Mesenchymal stem cell (in vitro differentiated cells and primary cell): ENCODE measurements around the gene VAV2.

Experiments
- DNase-seq: peaks from one replicate; pipeline ENCODE4 v3.0.0-alpha.2; 2013
- H2AFZ ChIP-seq: one replicate; pipeline ENCODE4 v1.6.1; 2013; ENCODE audit warnings: low read depth, mild to moderate bottlenecking, control low read depth, inconsistent platforms, low read length, moderate library complexity
- H2AK5ac ChIP-seq: 2 replicates; pipeline ENCODE4 v1.6.1; 2013; ENCODE audit warnings: low read length, moderate library complexity, mild to moderate bottlenecking, inconsistent platforms; ENCODE audit not compliant: severe bottlenecking
- H2BK120ac ChIP-seq: one replicate; pipeline ENCODE4 v1.6.1; 2013; ENCODE audit warnings: low read depth, mild to moderate bottlenecking, inconsistent platforms, low read length, moderate library complexity
- H2BK12ac ChIP-seq, 2 experiments: one replicate each; pipeline ENCODE4 v1.6.1; 2013; ENCODE audit warnings: inconsistent platforms in 2 of 2, low read length in 2 of 2, mild to moderate bottlenecking in 2 of 2, moderate library complexity in 2 of 2, control low read depth in 1 of 2
- H2BK15ac ChIP-seq: one replicate; pipeline ENCODE4 v1.6.1; 2013; ENCODE audit warnings: mild to moderate bottlenecking, low read depth, inconsistent platforms; ENCODE audit not compliant: poor library complexity, severe bottlenecking
- H2BK5ac ChIP-seq: 2 replicates; pipeline ENCODE4 v1.6.1; 2013; ENCODE audit warnings: low read depth, mild to moderate bottlenecking, low read length, control low read depth, inconsistent platforms; ENCODE audit not compliant: poor library complexity, severe bottlenecking
- H3K14ac ChIP-seq, 2 experiments: one replicate each; pipeline ENCODE4 v1.6.1; 2013; ENCODE audit warnings: inconsistent platforms in 2 of 2, low read length in 2 of 2, control low read depth in 1 of 2, mild to moderate bottlenecking in 1 of 2, moderate library complexity in 1 of 2
- H3K18ac ChIP-seq, 2 experiments: one replicate each; pipeline ENCODE4 v1.6.1; 2013; ENCODE audit warnings: inconsistent platforms in 2 of 2, low read length in 2 of 2, control low read depth in 1 of 2, low read depth in 1 of 2, mild to moderate bottlenecking in 1 of 2
- H3K23ac ChIP-seq, 2 experiments: one replicate each; pipeline ENCODE4 v1.6.1; 2013; ENCODE audit warnings: inconsistent platforms in 2 of 2, low read length in 2 of 2, mild to moderate bottlenecking in 2 of 2, moderate library complexity in 2 of 2, control low read depth in 1 of 2
- H3K27ac ChIP-seq: 2 replicates; pipeline ENCODE4 v1.5.1; 2013; ENCODE audit warnings: mild to moderate bottlenecking, moderate library complexity, low read length, control low read depth, inconsistent platforms; ENCODE audit not compliant: poor library complexity, severe bottlenecking
- H3K27me3 ChIP-seq, 2 experiments: 2 replicates each; pipeline versions ENCODE4 v1.6.1 to v1.7.0; 2013; ENCODE audit warnings: low read length in 2 of 2, mild to moderate bottlenecking in 2 of 2, moderate library complexity in 2 of 2, control low read depth in 1 of 2, inconsistent platforms in 1 of 2; ENCODE audit not compliant: control insufficient read depth in 1 of 2, insufficient read depth in 1 of 2
- H3K36me3 ChIP-seq, 2 experiments: 2 replicates each; pipeline versions ENCODE4 v1.6.1 to v1.7.0; 2013; ENCODE audit warnings: low read length in 2 of 2, control low read depth in 1 of 2, inconsistent platforms in 1 of 2, low read depth in 1 of 2, mild to moderate bottlenecking in 1 of 2; ENCODE audit not compliant: insufficient read depth in 2 of 2, control insufficient read depth in 1 of 2
- H3K4ac ChIP-seq, 2 experiments: one replicate each; pipeline ENCODE4 v1.6.1; 2013; ENCODE audit warnings: inconsistent platforms in 2 of 2, low read length in 2 of 2, mild to moderate bottlenecking in 2 of 2, moderate library complexity in 2 of 2, control low read depth in 1 of 2, low read depth in 1 of 2
- H3K4me1 ChIP-seq: 2 replicates; pipeline ENCODE4 v1.6.1; 2013; ENCODE audit warnings: low read depth, low read length, control low read depth; ENCODE audit not compliant: control insufficient read depth, insufficient read depth
- H3K4me2 ChIP-seq: 2 replicates; pipeline ENCODE4 v1.6.1; 2013; ENCODE audit warnings: low read length, mild to moderate bottlenecking, inconsistent platforms; ENCODE audit not compliant: poor library complexity, severe bottlenecking
- H3K4me3 ChIP-seq, 2 experiments: 2 replicates each; pipeline versions ENCODE4 v1.5.1 to v1.7.0; 2013; ENCODE audit warnings: low read length in 2 of 2, mild to moderate bottlenecking in 2 of 2, control low read depth in 1 of 2, low read depth in 1 of 2; ENCODE audit not compliant: insufficient read depth in 1 of 2
- H3K79me1 ChIP-seq: replicated peaks from 2 replicates; pipeline ENCODE4 v1.6.1; 2013; ENCODE audit warnings: mild to moderate bottlenecking, control low read depth, low read length, inconsistent platforms; ENCODE audit not compliant: poor library complexity, severe bottlenecking
- H3K9ac ChIP-seq: 2 replicates; pipeline ENCODE4 v1.7.0; 2013; ENCODE audit warnings: mild to moderate bottlenecking, low read length, moderate library complexity
- H3K9me3 ChIP-seq: 2 replicates; pipeline ENCODE4 v1.7.0; 2013; ENCODE audit warnings: mild to moderate bottlenecking, low read length; ENCODE audit not compliant: control insufficient read depth
- H4K8ac ChIP-seq: one replicate; pipeline ENCODE4 v1.6.1; 2013; ENCODE audit warnings: inconsistent platforms, mild to moderate bottlenecking, low read length, moderate library complexity
- H4K91ac ChIP-seq: one replicate; pipeline ENCODE4 v1.6.1; 2013; ENCODE audit warnings: mild to moderate bottlenecking, low read length, inconsistent platforms
- WGBS: methylation state at CpG from one replicate; pipeline ENCODE4 v1.1.7; 2013; ENCODE audit warnings: mixed read lengths; 5-methylcytosine and 5-hydroxymethylcytosine counted together

The VAV2 gene

DNA sequence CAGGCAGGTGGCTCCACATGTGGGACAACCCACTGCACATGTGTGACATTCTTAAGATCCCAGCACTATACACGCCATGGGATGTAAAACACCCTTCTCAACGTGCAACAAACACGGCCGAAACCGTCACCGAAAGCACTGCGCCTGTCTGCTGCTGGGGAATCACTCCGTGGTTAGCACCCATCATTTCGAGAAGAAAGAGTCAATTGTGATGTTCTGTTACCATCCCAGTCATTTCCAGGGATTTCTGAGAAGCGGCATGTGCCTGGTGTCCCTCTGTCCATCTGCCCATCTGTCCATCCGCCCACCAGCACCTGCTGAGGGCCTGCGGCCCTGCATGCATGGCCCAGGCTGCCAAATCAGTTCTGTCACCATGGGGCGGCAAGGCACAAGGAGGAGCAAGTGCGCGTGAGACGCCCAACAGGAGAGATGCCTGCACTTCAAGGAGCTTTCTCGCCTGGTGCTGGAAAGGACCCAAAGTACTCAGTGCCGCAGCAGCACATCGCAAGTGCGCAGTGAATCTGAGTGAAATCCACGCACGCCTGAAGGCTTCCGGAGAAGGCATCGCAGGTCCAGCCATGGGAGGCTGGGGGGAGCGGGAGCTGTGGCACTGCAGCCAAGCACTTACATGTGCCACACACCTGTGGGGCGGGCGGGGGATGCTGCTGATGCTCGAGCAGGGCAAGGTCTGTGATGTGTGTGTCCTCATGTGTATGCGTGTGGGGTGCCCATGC, 38.0 kb downstream of the VAV2 start:
- H3K27ac ChIP-seq, result no peak overlapping the region
- 95% methylated on average over 29 of the region's 29 CpGs for WGBS
- no peak overlapping the region for H2BK12ac ChIP-seq
- no peak overlapping the region for H3K9ac ChIP-seq
- DNase-seq, result no peak
- peaks cover 55% of the 10 kb centered on the region for H3K4me1 ChIP-seq
- H3K4me2 ChIP-seq, result no peak overlapping the region
- peak overlapping the region in 1 of 2 experiments; percentile 46 for H3K18ac ChIP-seq
- H3K4me3 ChIP-seq, result no peak overlapping the region
- H2BK120ac ChIP-seq, result no peak overlapping the region
- H2AFZ ChIP-seq, result no peak overlapping the region
- peaks cover 0 to 44% of the 10 kb centered on the region in 2 experiments for H3K36me3 ChIP-seq
- no peak overlapping the region for H4K8ac ChIP-seq
- H3K9me3 ChIP-seq, result no peaks in the 10 kb centered on the region
- H2BK15ac ChIP-seq, result no peak overlapping the region
- no peak overlapping the region for H2AK5ac ChIP-seq
- H3K14ac ChIP-seq, result no peak overlapping the region
- peaks cover 12% of the 10 kb centered on the region for H3K79me1 ChIP-seq
- no peak overlapping the region for H2BK5ac ChIP-seq
- H4K91ac ChIP-seq, result no peak overlapping the region
- no peak overlapping the region for H3K23ac ChIP-seq
- H3K4ac ChIP-seq, result no peak overlapping the region
- no peaks in the 10 kb centered on the region for H3K27me3 ChIP-seq

DNA sequence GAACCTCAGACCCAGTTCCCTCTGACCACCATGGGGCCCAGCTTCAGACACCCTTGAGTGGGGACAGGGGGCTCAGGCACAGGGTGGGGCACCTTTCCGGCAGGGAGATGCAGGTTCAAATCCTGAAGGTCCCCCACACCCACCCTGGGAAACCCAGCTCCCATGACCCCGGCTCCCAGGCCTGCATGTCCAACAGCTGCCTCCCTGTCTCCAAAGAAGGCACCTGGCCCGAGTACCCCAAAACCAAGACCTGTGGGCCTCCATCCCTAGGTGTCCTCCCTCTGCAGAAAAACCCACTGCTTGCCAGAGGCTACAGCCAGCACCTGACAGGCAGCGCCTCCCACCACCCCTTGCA, 38.5 kb downstream of the VAV2 start:
- DNase-seq, result no peak
- no peaks in the 10 kb centered on the region for H3K27me3 ChIP-seq
- no peak overlapping the region for H3K4me3 ChIP-seq
- H2AFZ ChIP-seq, result no peak overlapping the region
- H2BK5ac ChIP-seq, result no peak overlapping the region
- H2BK15ac ChIP-seq, result no peak overlapping the region
- H3K14ac ChIP-seq, result no peak overlapping the region
- 95% methylated on average over 4 of the region's 4 CpGs for WGBS
- H3K4me2 ChIP-seq, result no peak overlapping the region
- H3K79me1 ChIP-seq, result peaks cover 12% of the 10 kb centered on the region
- no peak overlapping the region for H3K27ac ChIP-seq
- no peak overlapping the region for H3K9ac ChIP-seq
- H3K4ac ChIP-seq, result no peak overlapping the region
- H2BK120ac ChIP-seq, result no peak overlapping the region
- no peak overlapping the region for H2AK5ac ChIP-seq
- H3K9me3 ChIP-seq, result no peaks in the 10 kb centered on the region
- H4K8ac ChIP-seq, result no peak overlapping the region
- H3K23ac ChIP-seq, result no peak overlapping the region
- no peak overlapping the region for H4K91ac ChIP-seq
- H3K4me1 ChIP-seq, result peaks cover 54% of the 10 kb centered on the region
- no peak overlapping the region for H2BK12ac ChIP-seq
- H3K36me3 ChIP-seq, result peaks cover 0 to 50% of the 10 kb centered on the region in 2 experiments
- no peak overlapping the region for H3K18ac ChIP-seq

DNA sequence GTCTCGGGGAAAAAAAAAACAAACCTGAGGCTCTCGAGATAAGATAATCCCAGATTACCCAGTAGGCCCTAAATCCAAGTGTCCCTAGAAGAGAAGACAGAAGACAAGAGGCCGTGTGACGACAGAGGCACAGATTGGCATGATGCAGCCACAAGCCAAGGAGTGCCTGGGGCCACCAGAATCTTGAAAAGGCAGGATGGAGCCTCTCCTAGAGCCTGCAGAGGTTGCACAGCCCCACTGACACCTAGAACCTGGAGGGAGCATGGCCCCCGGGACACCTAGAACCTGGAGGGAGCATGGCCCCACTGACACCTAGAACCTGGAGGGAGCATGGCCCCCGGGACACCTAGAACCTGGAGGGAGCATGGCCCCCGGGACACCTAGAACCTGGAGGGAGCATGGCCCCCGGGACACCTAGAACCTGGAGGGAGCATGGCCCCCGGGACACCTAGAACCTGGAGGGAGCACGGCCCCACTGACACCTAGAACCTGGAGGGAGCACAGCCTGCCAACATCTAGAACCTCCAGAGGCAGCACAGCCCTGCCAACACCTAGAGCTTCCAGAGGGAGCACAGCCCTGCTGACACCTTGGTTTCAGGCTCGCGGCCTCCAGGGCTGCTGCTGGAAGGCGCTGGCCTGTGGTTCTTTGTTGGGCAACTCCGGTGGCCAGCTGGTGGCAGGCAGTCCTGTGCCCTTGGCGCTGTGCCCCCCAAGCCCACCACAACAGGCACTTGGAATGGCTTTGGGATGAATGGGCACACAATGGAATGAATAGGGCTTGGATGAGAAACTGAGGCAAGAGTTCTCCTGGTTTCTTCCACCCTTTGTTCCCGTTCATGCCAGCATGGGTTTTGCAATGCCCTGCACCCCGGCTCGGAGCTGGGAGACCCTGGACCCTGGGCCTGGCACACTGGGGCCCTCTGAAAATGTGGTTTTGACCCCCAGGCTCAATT, 39.2 kb downstream of the VAV2 start:
- Histone ChIP-seq H2AFZ (no peak overlapping the region), H3K36me3 (peaks cover 0 to 57% of the 10 kb centered on the region in 2 experiments), H3K4ac (no peak overlapping the region), H3K14ac (no peak overlapping the region), H3K4me2 (no peak overlapping the region), H2AK5ac (no peak overlapping the region), H3K9me3 (no peaks in the 10 kb centered on the region), H3K9ac (no peak overlapping the region), H3K27me3 (no peaks in the 10 kb centered on the region), H2BK12ac (no peak overlapping the region), H4K8ac (no peak overlapping the region), H3K4me3 (no peak overlapping the region), H3K4me1 (peaks cover 59% of the 10 kb centered on the region), H3K18ac (peak overlapping the region in 1 of 2 experiments; percentile 65), H2BK120ac (no peak overlapping the region), H4K91ac (no peak overlapping the region), H3K79me1 (peaks cover 12% of the 10 kb centered on the region), H3K23ac (no peak overlapping the region), H2BK15ac (no peak overlapping the region), H2BK5ac (no peak overlapping the region), H3K27ac (no peak overlapping the region)
- WGBS, result 87% methylated on average over 17 of the region's 18 CpGs
- no peak for DNase-seq

DNA sequence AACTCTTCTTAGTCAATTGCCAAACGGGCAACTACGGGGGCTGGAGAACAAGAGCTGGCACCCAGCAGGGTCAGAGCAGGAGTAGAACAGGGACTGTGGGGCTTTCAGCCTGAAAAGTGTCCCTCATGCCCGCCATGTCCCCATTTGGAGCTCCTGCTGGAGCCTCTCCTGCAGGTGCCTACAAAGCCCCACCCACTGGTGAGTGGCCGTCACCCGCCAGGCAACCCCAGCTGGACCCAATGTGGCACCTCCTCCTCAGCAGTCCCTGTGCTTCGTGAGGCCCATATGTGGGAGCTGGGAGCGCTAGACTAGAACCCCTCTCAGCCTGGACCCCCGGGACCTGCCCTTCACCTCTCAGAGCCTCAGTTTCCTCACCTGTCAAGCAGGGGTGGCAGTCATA, 40.9 kb downstream of the VAV2 start:
- H3K36me3 ChIP-seq, result peaks cover 0 to 68% of the 10 kb centered on the region in 2 experiments
- no peak overlapping the region for H3K27ac ChIP-seq
- H3K4me1 ChIP-seq, result peaks cover 61% of the 10 kb centered on the region
- no peak overlapping the region for H3K4ac ChIP-seq
- H3K9me3 ChIP-seq, result no peaks in the 10 kb centered on the region
- no peaks in the 10 kb centered on the region for H3K27me3 ChIP-seq
- H2BK12ac ChIP-seq, result no peak overlapping the region
- no peak for DNase-seq
- H4K8ac ChIP-seq, result peak overlapping the region; percentile 24
- peak overlapping the region in 1 of 2 experiments; percentile 46 for H3K4me3 ChIP-seq
- no peak overlapping the region for H3K9ac ChIP-seq
- no peak overlapping the region for H3K23ac ChIP-seq
- no peak overlapping the region for H2AFZ ChIP-seq
- WGBS, result 97% methylated on average over 8 of the region's 8 CpGs
- H2BK5ac ChIP-seq, result no peak overlapping the region
- no peak overlapping the region for H2AK5ac ChIP-seq
- H3K14ac ChIP-seq, result no peak overlapping the region
- peaks cover 16% of the 10 kb centered on the region for H3K79me1 ChIP-seq
- no peak overlapping the region for H2BK15ac ChIP-seq
- no peak overlapping the region for H3K18ac ChIP-seq
- H3K4me2 ChIP-seq, result no peak overlapping the region
- H2BK120ac ChIP-seq, result no peak overlapping the region
- H4K91ac ChIP-seq, result no peak overlapping the region
